ENCODE results near the gene ERICH2.

GRCh38 chr2:170842785-170843184, 72.6 kb downstream of the ERICH2 start:
- no peak for TF ChIP-seq POLR2A (IDR thresholded peaks at IDR 0.05)
- TF ChIP-seq CTCF (IDR thresholded peaks at IDR 0.05): no peak
